Suprapubic skin (tissue), 4 donors: ENCODE results near the gene ENSA.

ENCODE experiments used
- POLR2A ChIP-seq, 2 donors: fragments of 450-650 bp; IDR thresholded peaks; one replicate each; pipeline ENCODE4 v1.6.1; 2017; ENCODE audit warnings: antibody characterized with exemption in 2 of 2, mild to moderate bottlenecking in 2 of 2, moderate library complexity in 2 of 2
- POLR2AphosphoS5 ChIP-seq, 3 donors: sonication (generic); formaldehyde crosslinking; IDR thresholded peaks; one replicate each; pipeline ENCODE4 v1.6.1; 2017; ENCODE audit warnings: antibody characterized with exemption in 3 of 3
- TF ChIP-seq, protein P1 (sequence below), 2 donors: fragments of 200-600 bp in 1 of 2; fragments of 450-650 bp in 1 of 2; sonication (generic) in 1 of 2; IDR thresholded peaks; one replicate each; pipeline ENCODE4 v1.5.1; 2016 to 2019; ENCODE audit warnings: antibody characterized with exemption in 2 of 2, mild to moderate bottlenecking in 1 of 2, moderate library complexity in 1 of 2

- TF ChIP-seq, protein P1, sequence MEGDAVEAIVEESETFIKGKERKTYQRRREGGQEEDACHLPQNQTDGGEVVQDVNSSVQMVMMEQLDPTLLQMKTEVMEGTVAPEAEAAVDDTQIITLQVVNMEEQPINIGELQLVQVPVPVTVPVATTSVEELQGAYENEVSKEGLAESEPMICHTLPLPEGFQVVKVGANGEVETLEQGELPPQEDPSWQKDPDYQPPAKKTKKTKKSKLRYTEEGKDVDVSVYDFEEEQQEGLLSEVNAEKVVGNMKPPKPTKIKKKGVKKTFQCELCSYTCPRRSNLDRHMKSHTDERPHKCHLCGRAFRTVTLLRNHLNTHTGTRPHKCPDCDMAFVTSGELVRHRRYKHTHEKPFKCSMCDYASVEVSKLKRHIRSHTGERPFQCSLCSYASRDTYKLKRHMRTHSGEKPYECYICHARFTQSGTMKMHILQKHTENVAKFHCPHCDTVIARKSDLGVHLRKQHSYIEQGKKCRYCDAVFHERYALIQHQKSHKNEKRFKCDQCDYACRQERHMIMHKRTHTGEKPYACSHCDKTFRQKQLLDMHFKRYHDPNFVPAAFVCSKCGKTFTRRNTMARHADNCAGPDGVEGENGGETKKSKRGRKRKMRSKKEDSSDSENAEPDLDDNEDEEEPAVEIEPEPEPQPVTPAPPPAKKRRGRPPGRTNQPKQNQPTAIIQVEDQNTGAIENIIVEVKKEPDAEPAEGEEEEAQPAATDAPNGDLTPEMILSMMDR (IDR thresholded peaks at IDR 0.05), result no peak
- TF ChIP-seq POLR2A (IDR thresholded peaks at IDR 0.05) (no peak), POLR2AphosphoS5 (IDR thresholded peaks at IDR 0.05) (no peak)
Observed at GRCh38 chr1:150620919-150621318, 8.5 kb downstream of the ENSA start.
